ENCODE measurements around the gene TAPBP.
"Not testable (repeated sequence)": the region's sequence is repeated elsewhere in the genome, so short reads cannot be mapped to it uniquely, and the experiment has no call there.

The TAPBP gene

DNA sequence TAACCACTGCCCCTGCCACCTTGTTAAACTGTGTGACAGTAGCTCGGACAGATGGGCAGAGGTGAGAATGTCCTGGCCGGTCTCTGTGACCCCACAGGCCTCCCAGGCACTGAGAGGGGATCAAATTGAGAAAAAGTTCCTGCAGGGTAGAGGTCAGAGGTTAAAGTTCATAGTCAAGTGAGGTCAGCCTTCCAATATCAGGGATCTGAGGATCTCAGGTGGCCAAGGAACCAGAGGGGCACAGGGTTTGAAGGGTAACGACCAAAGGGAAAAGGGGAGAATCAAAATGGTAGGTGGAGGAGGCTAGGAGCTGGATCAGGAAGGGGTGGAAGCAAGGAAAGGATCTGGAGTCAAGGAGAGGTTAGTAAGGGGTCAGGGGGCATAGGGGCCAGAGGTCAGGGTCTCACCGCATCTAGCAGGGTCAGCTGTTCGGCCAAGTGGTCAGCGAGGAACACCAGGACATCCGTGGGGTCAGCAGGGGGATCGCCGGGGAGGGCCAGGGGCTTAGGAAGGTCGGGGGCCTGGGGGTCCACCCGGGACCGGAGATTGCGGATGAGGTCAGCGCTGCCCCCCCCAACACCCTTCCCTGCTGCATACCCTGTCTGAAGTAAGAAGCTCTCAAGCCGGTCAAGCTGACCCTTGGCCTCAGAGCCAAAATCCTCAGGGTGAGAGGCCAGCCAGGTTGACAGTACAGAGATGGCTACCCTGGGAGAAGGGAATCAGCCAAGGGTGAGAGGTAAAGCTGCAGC, 18.1 kb downstream of the TAPBP start:
- DNase-seq, result no peak

GRCh38 chr6:33294086-33294823, 19.6 kb downstream of the TAPBP start:
- no peak for DNase-seq

DNA sequence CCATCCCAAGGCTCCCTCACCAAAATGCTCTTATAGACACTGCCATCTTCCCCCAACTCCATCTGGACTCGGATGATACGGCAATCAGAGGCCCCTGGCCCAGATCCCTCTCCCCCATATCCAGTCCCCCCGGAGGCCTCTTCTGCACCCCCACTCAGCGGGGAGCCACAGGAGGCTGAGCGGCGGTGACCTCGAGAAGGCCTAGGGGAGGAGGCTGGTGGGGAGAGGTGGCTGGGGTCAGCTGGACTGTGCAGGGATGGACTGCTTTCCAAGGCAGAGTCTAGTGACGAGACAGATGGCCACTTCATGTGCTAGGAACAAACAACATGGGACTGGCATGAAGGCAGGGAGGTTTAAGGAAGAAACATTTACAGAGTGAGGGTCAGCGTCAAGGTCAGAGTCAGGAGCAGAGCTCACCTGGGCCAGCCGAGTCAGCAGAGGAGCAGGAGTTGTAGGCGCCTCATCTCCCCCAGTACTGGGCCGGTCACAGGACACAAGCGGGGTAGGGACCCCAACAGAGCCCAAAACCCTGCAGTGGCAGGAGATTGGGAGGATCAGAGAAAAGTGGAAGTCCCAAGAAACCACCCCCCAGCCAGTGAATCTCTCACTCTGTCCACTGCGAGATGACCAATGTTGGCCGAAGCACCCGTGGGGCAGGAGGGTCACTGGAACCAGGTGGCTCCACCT, 20.7 kb downstream of the TAPBP start:
- DNase-seq, result no peak

GRCh38 chr6:33290459-33290858, 23.4 kb downstream of the TAPBP start:
- no peak for DNase-seq

DNA sequence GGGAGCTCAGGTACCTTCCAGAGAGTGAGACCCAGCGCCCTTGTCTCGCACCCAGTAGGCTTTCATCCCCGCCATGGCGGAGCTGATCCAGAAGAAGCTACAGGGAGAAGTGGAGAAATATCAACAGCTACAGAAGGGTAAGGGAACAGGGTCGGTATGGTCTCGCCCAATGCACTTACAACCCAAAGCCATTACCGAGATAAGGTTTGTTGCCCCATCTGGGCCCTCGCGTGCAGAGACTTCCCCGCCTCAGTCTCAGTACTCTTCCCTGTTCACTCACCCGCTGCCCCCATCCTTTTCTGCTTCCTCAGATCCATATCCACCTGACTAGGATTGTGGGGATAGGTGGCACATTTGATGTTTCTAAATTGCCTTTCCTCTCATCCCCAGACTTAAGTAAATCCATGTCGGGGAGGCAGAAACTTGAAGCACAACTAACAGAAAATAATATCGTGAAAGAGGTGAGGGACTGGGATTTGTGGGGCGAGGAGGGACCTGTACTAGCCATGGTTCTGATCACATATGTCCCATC, 24.0 kb downstream of the TAPBP start:
- DNase-seq, result no peak

GRCh38 chr6:33288921-33289783, 24.7 kb downstream of the TAPBP start, which contains the start of the genes PFDN6 and WDR46:
TSS of gene PFDN6 (plus strand) at chr6:33289601. CDS start at chr6:33289857, 256 bp downstream.
TSS of gene WDR46 (minus strand) at chr6:33289239. CDS start at chr6:33289170, 69 bp downstream.
- DNase-seq, result peak; percentile 90

- no peak for DNase-seq
Measured at GRCh38 chr6:33288141-33288920, 25.5 kb downstream of the TAPBP start.

- no peak for DNase-seq
Measured at GRCh38 chr6:33286946-33287914, 26.6 kb downstream of the TAPBP start.

DNA sequence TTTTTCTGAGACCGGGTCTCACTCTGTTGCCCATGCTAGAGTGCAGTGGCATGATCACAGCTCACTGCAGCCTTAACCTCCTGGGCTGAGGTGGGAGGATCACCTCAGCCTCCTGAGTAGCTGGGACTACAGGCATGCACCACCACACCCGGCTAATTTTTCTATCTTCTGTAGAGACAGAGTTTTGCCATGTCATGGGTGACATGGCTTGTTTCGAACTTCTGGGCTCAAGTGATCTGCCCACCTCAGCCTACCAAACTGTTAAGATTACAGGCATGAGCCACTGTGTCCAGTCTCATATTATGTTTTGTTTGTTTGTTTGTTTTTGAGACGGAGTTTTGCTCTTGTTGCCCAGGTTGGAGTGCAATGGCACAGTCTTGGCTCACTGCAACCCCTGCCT, 28.7 kb downstream of the TAPBP start:
- DNase-seq, result not testable (repeated sequence)

- DNase-seq, result no peak
Measured at GRCh38 chr6:33280539-33280938, 33.3 kb downstream of the TAPBP start.

GRCh38 chr6:33279971-33280511, 33.8 kb downstream of the TAPBP start:
- DNase-seq, result peak; percentile 58

DNA sequence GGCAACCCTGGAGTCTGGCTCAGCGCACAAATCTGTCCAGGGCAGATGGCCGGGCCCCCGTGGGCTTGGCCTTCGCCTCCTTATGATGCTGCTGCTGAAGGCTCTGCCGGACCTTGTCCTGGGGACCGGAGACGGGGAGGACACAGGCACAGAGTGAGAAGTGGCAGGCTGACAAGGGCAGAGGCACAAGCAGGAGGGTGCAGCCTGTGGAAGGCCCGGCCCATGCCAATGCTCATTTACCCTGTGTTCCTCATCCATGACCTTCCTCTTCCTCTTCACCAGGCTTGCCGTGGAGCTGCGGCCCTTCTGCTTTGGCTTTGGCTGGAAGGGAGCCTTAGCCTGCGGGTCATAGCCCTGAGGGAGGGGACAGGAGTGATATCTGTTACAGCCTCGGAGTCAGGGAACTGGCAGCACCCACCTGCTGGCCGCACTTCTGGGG, 34.6 kb downstream of the TAPBP start:
- DNase-seq, result no peak

GRCh38 chr6:33278810-33279209, 35.1 kb downstream of the TAPBP start:
- no peak for DNase-seq

DNA sequence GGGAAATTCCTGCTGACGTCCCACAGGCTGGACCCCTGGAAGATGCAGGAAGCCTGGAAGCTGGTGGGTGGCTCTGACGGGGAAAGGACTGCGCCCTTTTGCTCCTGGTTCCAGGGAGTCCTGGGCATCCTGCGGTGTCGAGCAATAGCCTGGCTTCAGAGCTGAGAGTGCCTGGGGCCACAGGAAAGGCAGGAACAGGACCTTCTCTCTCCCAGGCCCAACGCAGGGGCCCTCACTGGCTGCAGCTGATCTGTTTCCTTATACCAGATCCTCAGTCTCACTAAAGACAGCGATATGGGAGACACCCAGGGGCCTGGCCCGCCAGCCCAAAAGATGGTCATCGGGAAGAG, 35.5 kb downstream of the TAPBP start:
- no peak for DNase-seq

DNA sequence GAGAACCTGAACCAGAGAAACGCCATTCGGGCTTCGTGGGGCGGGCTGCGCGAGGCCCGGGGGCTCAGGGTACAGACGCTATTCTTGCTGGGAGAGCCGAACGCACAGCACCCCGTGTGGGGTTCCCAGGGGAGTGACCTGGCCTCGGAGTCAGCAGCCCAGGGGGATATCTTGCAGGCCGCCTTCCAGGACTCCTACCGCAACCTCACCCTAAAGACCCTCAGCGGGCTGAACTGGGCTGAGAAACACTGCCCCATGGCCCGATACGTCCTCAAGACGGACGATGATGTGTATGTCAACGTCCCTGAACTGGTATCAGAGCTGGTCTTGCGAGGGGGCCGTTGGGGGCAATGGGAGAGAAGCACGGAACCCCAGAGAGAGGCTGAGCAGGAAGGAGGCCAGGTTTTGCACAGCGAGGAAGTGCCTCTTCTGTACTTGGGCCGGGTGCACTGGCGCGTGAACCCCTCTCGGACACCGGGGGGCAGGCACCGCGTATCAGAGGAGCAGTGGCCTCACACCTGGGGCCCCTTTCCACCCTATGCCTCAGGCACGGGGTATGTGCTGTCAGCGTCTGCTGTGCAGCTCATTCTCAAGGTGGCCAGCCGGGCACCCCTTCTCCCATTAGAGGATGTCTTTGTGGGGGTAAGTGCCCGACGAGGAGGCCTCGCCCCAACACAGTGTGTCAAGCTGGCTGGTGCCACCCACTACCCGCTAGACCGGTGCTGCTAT, 36.1 kb downstream of the TAPBP start:
- peak; percentile 27 for DNase-seq

- DNase-seq, result peak; percentile 61
Measured at GRCh38 chr6:33276864-33277662, 36.8 kb downstream of the TAPBP start, which contains the start of gene B3GALT4. TSS of gene B3GALT4 (plus strand) at chr6:33277123. CDS start at chr6:33277420, 297 bp downstream.

DNA sequence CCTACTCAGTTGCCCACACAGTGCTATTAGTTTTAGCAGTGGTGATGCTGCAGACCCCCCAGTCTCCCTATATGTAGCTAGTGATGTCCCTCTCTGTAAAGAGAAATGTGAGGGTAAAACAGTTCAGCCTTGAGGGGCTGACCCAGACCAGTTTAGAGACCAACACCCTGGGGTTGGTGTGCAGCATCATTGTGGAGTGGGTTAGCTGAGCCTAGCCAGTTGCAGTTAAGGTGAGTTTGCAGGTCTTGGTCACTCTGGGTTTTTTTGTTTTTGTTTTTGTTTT, 37.4 kb downstream of the TAPBP start:
- no peak for DNase-seq

DNA sequence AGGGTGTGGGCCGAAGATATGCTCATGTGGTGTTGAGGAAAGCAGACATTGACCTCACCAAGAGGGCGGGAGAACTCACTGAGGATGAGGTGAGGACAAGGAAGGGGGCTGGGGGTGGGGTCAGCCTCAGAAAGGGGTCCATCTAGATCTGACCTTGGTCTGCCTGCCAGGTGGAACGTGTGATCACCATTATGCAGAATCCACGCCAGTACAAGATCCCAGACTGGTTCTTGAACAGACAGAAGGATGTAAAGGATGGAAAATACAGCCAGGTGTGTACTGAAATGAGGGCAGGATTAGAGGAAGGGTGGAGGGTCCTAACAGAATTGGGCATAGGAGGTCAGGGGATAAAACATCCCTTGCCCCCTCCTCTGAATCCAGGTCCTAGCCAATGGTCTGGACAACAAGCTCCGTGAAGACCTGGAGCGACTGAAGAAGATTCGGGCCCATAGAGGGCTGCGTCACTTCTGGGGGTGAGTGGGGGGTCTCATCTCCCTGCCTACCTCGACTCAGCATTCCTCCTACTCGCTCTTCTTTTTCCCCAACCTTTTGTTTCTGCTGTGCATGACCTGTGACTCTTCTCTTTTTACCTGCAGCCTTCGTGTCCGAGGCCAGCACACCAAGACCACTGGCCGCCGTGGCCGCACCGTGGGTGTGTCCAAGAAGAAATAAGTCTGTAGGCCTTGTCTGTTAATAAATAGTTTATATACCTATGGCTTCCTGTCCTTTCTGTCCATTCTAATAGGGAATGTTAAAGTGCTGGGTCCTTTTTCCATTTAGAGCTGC, 37.9 kb downstream of the TAPBP start:
- not testable (repeated sequence) for DNase-seq

Measured in NCI-H226 (cell line).